GM13977 (cell line): ENCODE results near the gene ACSF3.
A peak's percentile ranks its signal among the peaks of the same experiment; 100 is the strongest.

Experiments used
- DNase-seq: peaks from one replicate; pipeline ENCODE4 v3.0.0; 2012; ENCODE audit warnings: low spot score
- in situ Hi-C: fragments of 300-500 bp; cut with MboI; formaldehyde crosslinking; loops from one replicate; pipeline ENCODE4 v1.12.0; 2022; ENCODE audit warnings: low sequenced_read_pairs, low pct_unique_long_range_greater_than_20kb, mixed read lengths, inconsistent platforms; ENCODE audit not compliant: unreplicated experiment
- TF ChIP-seq, protein P1 (sequence below): IDR thresholded peaks from 2 replicates; pipeline ENCODE4 v1.5.1; 2012; ENCODE audit warnings: mild to moderate bottlenecking, control low read depth; ENCODE audit not compliant: insufficient read depth; ENCODE audit errors: extremely low read depth, missing control alignments

The ACSF3 gene

DNA sequence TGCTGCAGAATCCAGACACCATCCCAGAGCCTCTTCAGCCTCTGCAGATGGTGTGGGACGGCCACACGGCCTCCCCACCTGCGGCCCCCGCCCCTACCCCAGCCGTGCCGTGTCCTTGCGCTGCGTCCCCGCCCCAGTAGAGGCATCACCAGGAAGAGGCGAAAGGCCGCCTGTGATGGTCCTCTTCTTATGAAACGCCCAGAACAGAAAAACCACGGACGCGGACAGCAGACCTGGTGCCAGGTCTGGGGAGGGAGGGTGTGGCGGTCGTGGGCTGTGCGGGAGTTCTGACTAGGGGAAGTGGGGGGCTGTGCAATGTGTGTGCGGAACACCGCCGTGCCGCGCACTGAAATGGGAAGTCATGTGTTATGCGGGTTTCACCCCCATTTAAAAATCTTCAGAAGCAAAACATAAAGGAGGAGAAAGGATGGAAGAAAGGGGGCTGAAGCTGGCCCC is 25.5 kb downstream of the ACSF3 start:
- in situ Hi-C loops, result no loop called here
- DNase-seq, result no peak
- TF ChIP-seq, protein P1, sequence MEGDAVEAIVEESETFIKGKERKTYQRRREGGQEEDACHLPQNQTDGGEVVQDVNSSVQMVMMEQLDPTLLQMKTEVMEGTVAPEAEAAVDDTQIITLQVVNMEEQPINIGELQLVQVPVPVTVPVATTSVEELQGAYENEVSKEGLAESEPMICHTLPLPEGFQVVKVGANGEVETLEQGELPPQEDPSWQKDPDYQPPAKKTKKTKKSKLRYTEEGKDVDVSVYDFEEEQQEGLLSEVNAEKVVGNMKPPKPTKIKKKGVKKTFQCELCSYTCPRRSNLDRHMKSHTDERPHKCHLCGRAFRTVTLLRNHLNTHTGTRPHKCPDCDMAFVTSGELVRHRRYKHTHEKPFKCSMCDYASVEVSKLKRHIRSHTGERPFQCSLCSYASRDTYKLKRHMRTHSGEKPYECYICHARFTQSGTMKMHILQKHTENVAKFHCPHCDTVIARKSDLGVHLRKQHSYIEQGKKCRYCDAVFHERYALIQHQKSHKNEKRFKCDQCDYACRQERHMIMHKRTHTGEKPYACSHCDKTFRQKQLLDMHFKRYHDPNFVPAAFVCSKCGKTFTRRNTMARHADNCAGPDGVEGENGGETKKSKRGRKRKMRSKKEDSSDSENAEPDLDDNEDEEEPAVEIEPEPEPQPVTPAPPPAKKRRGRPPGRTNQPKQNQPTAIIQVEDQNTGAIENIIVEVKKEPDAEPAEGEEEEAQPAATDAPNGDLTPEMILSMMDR, result no peak

DNA sequence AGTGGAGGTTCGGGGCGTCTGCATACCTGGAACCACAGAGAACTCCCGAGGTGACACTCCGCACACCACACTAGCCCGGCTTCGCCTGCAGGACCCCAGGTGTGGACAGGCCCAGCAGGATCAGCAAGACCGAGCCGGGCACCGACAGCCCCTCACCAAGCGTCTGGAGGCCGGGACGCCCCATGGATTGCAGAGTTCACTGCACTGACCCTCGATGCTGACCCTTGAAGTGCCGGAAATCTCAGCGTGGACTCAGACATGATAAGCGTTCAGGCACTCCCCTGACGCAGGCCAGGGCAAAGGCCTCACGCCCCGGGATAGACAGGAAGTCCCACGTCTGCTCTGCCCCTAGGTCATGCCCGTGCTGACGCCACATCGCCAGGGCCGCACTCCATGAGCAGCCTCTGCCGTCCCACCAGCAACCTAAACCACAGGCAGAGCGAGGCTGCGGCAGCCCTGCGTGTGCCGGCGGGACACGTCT is 26.0 kb downstream of the ACSF3 start:
- TF ChIP-seq, protein P1, result no peak
- in situ Hi-C loops, result no loop called here

DNA sequence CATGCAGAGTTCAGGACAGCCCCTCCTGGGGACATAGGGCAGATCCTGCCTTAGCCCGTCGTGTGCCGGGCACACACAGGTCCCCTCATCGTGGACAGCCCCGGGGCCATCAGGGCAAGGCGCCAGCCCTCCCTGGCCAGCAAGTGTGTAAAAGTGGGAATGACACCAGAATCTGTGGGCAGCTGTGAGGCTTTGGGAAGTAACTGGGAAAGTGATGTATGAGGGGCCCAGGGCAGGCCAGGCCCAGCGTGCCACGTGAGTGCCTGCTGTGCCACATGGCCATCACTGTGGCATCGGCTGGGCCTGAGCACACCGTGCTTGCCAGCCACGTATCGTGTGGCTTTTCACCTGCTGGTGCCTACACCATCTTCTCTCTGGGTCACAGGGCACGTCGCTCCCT is 26.6 kb downstream of the ACSF3 start:
- TF ChIP-seq, protein P1, result no peak
- in situ Hi-C loops, result no loop called here
- no peak for DNase-seq

More for the DNA sequence above, 26.0 kb downstream of the ACSF3 start:
- DNase-seq, result no peak

DNA sequence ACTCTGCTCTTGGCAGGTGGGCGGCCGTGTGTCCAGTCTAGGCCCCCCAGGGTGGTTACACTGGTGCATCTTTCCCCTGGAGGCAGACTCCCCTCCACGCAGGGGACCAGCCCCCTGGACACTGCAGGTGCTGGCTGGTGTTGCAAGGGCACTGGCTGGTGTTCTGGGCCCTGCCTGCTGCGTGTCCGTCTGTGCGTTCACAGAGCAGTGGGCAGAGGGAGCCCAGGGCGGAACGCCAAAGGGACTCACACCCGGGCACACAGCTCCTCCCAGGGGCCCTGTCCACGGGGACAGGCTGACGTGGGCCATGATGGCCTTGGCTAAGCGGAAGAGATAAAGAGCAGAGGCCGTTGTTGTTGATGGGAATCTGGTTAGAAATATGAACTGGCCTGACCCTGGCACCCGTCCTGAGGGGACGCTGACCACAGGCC is 27.3 kb downstream of the ACSF3 start:
- TF ChIP-seq, protein P1, result no peak
- in situ Hi-C loops, result no loop called here

DNA sequence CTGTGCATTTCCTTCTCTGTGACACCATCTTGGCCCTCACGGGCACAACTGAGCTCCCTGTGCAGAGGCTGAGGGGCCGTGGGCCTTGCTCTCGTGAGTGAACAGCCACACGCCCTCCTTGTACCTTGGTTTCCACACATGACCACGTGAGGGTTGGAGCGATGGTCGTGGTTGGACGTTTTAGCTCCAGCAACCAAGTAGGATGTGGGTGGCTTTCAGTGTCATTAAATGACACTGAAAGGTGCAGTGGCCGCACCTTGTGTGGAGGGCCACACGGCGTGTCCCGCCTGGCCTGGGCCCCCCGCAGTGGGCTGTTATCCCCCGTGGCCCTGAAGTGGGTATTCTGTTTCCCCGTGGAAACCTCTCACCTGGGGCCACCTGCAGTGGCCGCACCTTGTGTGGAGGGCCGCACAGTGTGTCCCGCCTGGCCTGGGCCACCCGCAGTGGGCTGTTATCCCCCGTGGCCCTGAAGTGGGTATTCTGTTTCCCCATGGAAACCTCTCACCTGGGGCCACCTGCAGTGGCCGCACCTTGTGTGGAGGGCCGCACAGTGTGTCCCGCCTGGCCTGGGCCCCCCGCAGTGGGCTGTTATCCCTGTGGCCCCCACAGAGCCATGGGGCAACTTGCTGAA is 28.2 kb downstream of the ACSF3 start:
- TF ChIP-seq, protein P1, result no peak
- in situ Hi-C loops, result no loop called here
- no peak for DNase-seq

More for the DNA sequence above, 27.3 kb downstream of the ACSF3 start:
- DNase-seq, result no peak

DNA sequence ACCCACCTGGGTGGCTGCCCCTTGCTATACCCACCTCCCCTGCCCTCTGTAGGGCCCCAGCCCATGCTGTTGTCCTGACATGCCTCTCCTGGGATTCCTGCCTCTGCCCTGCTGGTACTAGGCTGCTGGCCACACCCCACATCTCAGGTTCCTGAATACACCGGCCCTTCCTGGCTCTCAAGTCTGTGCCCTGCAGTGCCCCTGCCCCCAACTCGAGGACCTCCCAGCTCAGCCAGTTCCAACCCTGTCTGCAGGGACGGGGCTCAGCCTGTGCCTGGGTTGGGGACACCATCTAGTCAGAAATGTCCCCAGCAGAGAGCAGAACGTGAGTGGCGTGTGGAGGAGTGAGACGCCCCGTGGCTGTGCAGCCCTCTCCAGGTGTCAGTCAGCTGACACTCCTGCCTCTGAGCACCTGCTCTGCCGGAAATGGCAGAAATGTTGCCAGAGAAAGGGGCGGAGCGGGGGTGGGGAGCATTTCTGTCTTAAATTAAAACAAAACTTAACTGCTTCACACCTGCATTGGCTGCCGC is 28.7 kb downstream of the ACSF3 start:
- DNase-seq, result peak; percentile 68
- in situ Hi-C loops, result no loop called here
- TF ChIP-seq, protein P1, result peak; percentile 12
